ENCODE measurements around the gene ADAMTS19. TPM values are rescaled to one million over a fixed set of nuclear protein-coding genes. Genes with fewer than 3 reads are reported as not detected.

The ADAMTS19 gene
- total RNA-seq, 1 experiment from 2014 or later = 20.3 TPM

DNA sequence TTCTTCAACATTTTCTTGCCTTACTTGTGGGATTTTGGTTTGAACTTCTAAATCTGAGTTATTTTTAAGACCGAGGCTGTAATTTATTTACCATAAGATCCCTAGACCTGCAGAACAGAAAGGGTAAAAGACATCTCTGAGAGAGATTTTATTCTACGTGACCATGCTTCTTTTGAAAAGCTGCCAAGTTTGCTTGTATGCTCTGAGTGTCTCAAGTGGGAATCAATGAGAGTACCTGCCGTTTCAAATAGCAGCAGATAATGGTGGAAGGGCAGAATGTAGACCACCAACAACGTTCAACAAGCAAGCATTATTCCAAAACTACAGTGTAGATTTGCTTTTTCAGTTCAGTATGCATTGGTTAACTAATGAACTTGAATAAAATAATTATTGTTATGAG lies 179.2 kb downstream of the ADAMTS19 start:
- H3K56ac ChIP-seq (ENCODE audit: insufficient read length, low read depth, low read length) = no peak overlapping the region
- H2BK15ac ChIP-seq (ENCODE audit: low read depth, low read length) = no peak overlapping the region
- no peaks in the 10 kb centered on the region for H3K79me1 ChIP-seq (ENCODE audit: insufficient read depth, low read depth, low read length, poor library complexity, severe bottlenecking)
- H3K79me2 ChIP-seq (ENCODE audit: insufficient read depth, low read length) = no peaks in the 10 kb centered on the region
- DNase-seq = no peak
- no peaks in the 10 kb centered on the region for H3K27me3 ChIP-seq (ENCODE audit: insufficient read depth, low read length)
- no peaks in the 10 kb centered on the region for H3K4me1 Mint-ChIP-seq
- no peak overlapping the region for H2AK5ac ChIP-seq (ENCODE audit: insufficient read length, low read length)
- H3K4me3 Mint-ChIP-seq = no peak overlapping the region
- H3K4ac ChIP-seq (ENCODE audit: low read depth, low read length) = no peak overlapping the region
- no peaks in the 10 kb centered on the region for H3K23me2 ChIP-seq (ENCODE audit: insufficient read length, low read depth, low read length, poor library complexity, severe bottlenecking)
- H2BK20ac ChIP-seq (ENCODE audit: low read depth, low read length, poor library complexity, severe bottlenecking) = no peak overlapping the region
- H2BK12ac ChIP-seq (ENCODE audit: insufficient read length, low read depth, low read length) = no peak overlapping the region
- H3K27ac ChIP-seq (ENCODE audit: insufficient read length, low read depth, low read length) = no peak overlapping the region
- H4K8ac ChIP-seq (replicated peaks; ENCODE audit: insufficient read length, low read depth, low read length) = no peak overlapping the region
- no peak overlapping the region for H2BK5ac ChIP-seq (ENCODE audit: insufficient read length, low read length)
- no CpG with 5 or more reads among the region's 4 CpGs for WGBS (ENCODE audit: extremely low coverage, insufficient read length, low lambda C conversion rate)
- no peak overlapping the region for H3K18ac ChIP-seq (ENCODE audit: insufficient read length, low read depth, low read length)
- H2BK120ac ChIP-seq (ENCODE audit: low read depth, low read length, poor library complexity, severe bottlenecking) = no peak overlapping the region
- H3K9me3 ChIP-seq (ENCODE audit: control insufficient read depth, low read depth, low read length) = no peaks in the 10 kb centered on the region
- H3K4me2 ChIP-seq (ENCODE audit: insufficient read depth, insufficient read length, low read length) = no peak overlapping the region
- TF ChIP-seq, protein P1, sequence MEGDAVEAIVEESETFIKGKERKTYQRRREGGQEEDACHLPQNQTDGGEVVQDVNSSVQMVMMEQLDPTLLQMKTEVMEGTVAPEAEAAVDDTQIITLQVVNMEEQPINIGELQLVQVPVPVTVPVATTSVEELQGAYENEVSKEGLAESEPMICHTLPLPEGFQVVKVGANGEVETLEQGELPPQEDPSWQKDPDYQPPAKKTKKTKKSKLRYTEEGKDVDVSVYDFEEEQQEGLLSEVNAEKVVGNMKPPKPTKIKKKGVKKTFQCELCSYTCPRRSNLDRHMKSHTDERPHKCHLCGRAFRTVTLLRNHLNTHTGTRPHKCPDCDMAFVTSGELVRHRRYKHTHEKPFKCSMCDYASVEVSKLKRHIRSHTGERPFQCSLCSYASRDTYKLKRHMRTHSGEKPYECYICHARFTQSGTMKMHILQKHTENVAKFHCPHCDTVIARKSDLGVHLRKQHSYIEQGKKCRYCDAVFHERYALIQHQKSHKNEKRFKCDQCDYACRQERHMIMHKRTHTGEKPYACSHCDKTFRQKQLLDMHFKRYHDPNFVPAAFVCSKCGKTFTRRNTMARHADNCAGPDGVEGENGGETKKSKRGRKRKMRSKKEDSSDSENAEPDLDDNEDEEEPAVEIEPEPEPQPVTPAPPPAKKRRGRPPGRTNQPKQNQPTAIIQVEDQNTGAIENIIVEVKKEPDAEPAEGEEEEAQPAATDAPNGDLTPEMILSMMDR (conservative IDR thresholded peaks at IDR 0.05) = no peak
- no peak overlapping the region for H3K9ac ChIP-seq (ENCODE audit: extremely low read depth, insufficient read length, low read length)
- H3K23ac ChIP-seq (ENCODE audit: insufficient read length, low read depth, low read length) = no peak overlapping the region
- no peak overlapping the region for H4K5ac ChIP-seq (ENCODE audit: insufficient read length, low read depth, low read length)
- H3T11ph ChIP-seq (ENCODE audit: low read length) = no peak overlapping the region
- H4K91ac ChIP-seq (ENCODE audit: insufficient read length, low read depth, low read length) = no peak overlapping the region
- no peak overlapping the region for H2AFZ ChIP-seq (ENCODE audit: low read length)
- no peak overlapping the region for H3K27ac Mint-ChIP-seq
- no peaks in the 10 kb centered on the region for H3K4me1 ChIP-seq (ENCODE audit: insufficient read depth, low read length)
- no peaks in the 10 kb centered on the region for H4K20me1 ChIP-seq (ENCODE audit: control insufficient read depth, insufficient read depth, insufficient read length)
- no peaks in the 10 kb centered on the region for H3K9me3 Mint-ChIP-seq
- no peak overlapping the region for H3K14ac ChIP-seq (ENCODE audit: insufficient read depth, low read length)
- H3K27me3 Mint-ChIP-seq (ENCODE audit: low read depth) = no peaks in the 10 kb centered on the region
- no peaks in the 10 kb centered on the region; a peak in 1 of 7 replicates for H3K36me3 Mint-ChIP-seq (ENCODE audit: insufficient read depth in 1 of 3, low read depth in 3 of 3)
